Natural killer cell (primary cell): Measurements from ENCODE around the gene VPS54. TPM values are rescaled to one million over a fixed set of nuclear protein-coding genes. Genes with fewer than 3 reads are reported as not detected.

ENCODE experiments used
- ATAC-seq, 3 donors: fragments of 150-1000 bp in 2 of 3; fragments of 200-7000 bp in 1 of 3; cut with Tn5 transposase; 1 replicate in 1 of 3; 2 replicates in 2 of 3; pipeline ENCODE4 v1.10.0; 2021; ENCODE audit warnings: mild to moderate bottlenecking in 2 of 3, moderate library complexity in 2 of 3
- DNase-seq, 2 donors: peaks; one replicate each; pipeline versions ENCODE4 v3.0.0 to v3.0.0-alpha.2; 2013 to 2021; ENCODE audit warnings: mixed read lengths in 1 of 2
- H3K27ac ChIP-seq: one replicate; pipeline ENCODE4 v1.5.1; 2013; ENCODE audit warnings: mild to moderate bottlenecking, low read length
- H3K27me3 ChIP-seq: one replicate; pipeline ENCODE4 v1.6.1; 2013; ENCODE audit warnings: low read length; ENCODE audit not compliant: control insufficient read depth, insufficient read depth
- H3K36me3 ChIP-seq: one replicate; pipeline ENCODE4 v1.6.1; 2013; ENCODE audit warnings: low read length; ENCODE audit not compliant: control insufficient read depth, insufficient read depth
- H3K4me1 ChIP-seq: one replicate; pipeline ENCODE4 v1.6.1; 2013; ENCODE audit warnings: low read length; ENCODE audit not compliant: control insufficient read depth, insufficient read depth
- H3K4me3 ChIP-seq: one replicate; pipeline ENCODE4 v1.5.1; 2013; ENCODE audit warnings: low read length
- H3K9me3 ChIP-seq: one replicate; pipeline ENCODE4 v1.6.1; 2013; ENCODE audit warnings: low read length; ENCODE audit not compliant: control insufficient read depth, insufficient read depth
- H3K27ac Mint-ChIP-seq, 2 donors: one replicate each; pipeline ENCODE4 v1.8.0; 2022; ENCODE audit warnings: mild to moderate bottlenecking in 2 of 2, mixed read lengths in 2 of 2, moderate library complexity in 1 of 2
- H3K27me3 Mint-ChIP-seq, 2 donors: one replicate each; pipeline ENCODE4 v1.8.0; 2022; ENCODE audit warnings: low read depth in 2 of 2, mixed read lengths in 2 of 2
- H3K36me3 Mint-ChIP-seq: one replicate; pipeline ENCODE4 v1.8.0; 2022; ENCODE audit warnings: mixed read lengths
- H3K4me1 Mint-ChIP-seq, 2 donors: one replicate each; pipeline ENCODE4 v1.8.0; 2022; ENCODE audit warnings: mixed read lengths in 2 of 2
- H3K4me3 Mint-ChIP-seq: one replicate; pipeline ENCODE4 v1.8.0; 2022; ENCODE audit warnings: mild to moderate bottlenecking, moderate library complexity, mixed read lengths
- H3K9me3 Mint-ChIP-seq, 2 donors: one replicate each; pipeline ENCODE4 v1.8.0; 2022; ENCODE audit warnings: mixed read lengths in 2 of 2
- CTCF ChIP-seq: fragments of 200-600 bp; IDR thresholded peaks from one replicate; pipeline ENCODE4 v1.8.0; 2022; ENCODE audit warnings: antibody characterized with exemption
- WGBS: methylation state at CpG from one replicate; pipeline ENCODE4 v1.1.7; 2013; ENCODE audit warnings: missing lambda C conversion rate; ENCODE audit not compliant: insufficient coverage; 5-methylcytosine and 5-hydroxymethylcytosine counted together
- intact Hi-C: fragments of 100-400 bp; cut with micrococcal nuclease; formaldehyde crosslinking; loops from one replicate; pipeline ENCODE4 v1.14.2; 2022
- total RNA-seq, 4 donors: library from RNA; stranded (reverse); fragments of 120-200 nt in 1 of 4; gene quantifications; one replicate each; pipeline versions ENCODE4 v1.2.3 to v1.2.4, GENCODE V29; 2013 to 2022

VPS54 gene
- total RNA-seq, 3 donors from 2014 or later (not counting 1 experiment from before 2014, with no cell fraction given): 12.1 to 17.3 (median 13.5) TPM

DNA sequence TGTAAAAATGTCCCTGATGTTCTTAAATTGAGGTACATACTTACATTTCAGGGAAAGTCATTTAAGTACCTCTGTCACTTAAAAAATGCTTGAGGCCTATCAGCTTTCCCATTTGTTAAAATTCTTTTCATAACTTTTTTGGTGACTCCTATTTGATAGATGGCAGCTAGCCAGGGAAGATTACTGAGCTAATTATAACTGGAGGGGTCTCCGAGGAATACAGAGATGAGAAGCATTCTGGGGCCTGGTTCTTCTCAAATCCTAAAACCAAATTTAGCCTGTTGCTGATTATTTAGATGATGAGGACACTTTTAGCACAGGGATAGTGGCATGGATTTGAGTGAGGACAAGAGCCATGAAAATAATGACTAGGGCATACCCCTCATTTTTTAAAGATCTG, 172.7 kb downstream of the VPS54 start:
- Histone ChIP-seq H3K27me3 (no peaks in the 10 kb centered on the region), H3K4me3 (no peak overlapping the region), H3K9me3 (no peaks in the 10 kb centered on the region), H3K4me1 (peaks cover 6% of the 10 kb centered on the region), H3K27ac (no peak overlapping the region), H3K36me3 (no peaks in the 10 kb centered on the region)
- TF ChIP-seq CTCF: no peak
- intact Hi-C loops: loop anchor here (10.0 kb wide), 1 partner anchor 478 kb away; no protein-coding TSS in a partner anchor
- Mint-ChIP-seq H3K4me3 (no peak overlapping the region), H3K9me3 (no peaks in the 10 kb centered on the region), H3K36me3 (no peaks in the 10 kb centered on the region), H3K27ac (peak overlapping the region; percentile 39), H3K4me1 (peaks cover 80% of the 10 kb centered on the region in 2 donors), H3K27me3 (no peaks in the 10 kb centered on the region)
- ATAC-seq (no peak), DNase-seq (no peak)
- 71% methylated on average over 1 of the region's 1 CpG for WGBS

- TF ChIP-seq CTCF: no peak
- no peak overlapping the region for H3K27ac ChIP-seq
- Mint-ChIP-seq H3K4me1 (peaks cover 74 to 76% of the 10 kb centered on the region in 2 donors), H3K9me3 (no peaks in the 10 kb centered on the region), H3K27ac (peak overlapping the region; percentile 39), H3K27me3 (no peaks in the 10 kb centered on the region), H3K4me3 (no peak overlapping the region), H3K36me3 (no peaks in the 10 kb centered on the region)
- no peaks in the 10 kb centered on the region for H3K9me3 ChIP-seq
- no peaks in the 10 kb centered on the region for H3K27me3 ChIP-seq
- no peak for DNase-seq
- peaks cover 6% of the 10 kb centered on the region for H3K4me1 ChIP-seq
- WGBS: 94% methylated on average over 3 of the region's 3 CpGs
- no peak for ATAC-seq
- no peak overlapping the region for H3K4me3 ChIP-seq
- H3K36me3 ChIP-seq: no peaks in the 10 kb centered on the region
- intact Hi-C loops: loop anchor here (10.0 kb wide), 1 partner anchor 479 kb away; no protein-coding TSS in a partner anchor
Measured at GRCh38 chr2:63845866-63846265, 173.4 kb downstream of the VPS54 start.

DNA sequence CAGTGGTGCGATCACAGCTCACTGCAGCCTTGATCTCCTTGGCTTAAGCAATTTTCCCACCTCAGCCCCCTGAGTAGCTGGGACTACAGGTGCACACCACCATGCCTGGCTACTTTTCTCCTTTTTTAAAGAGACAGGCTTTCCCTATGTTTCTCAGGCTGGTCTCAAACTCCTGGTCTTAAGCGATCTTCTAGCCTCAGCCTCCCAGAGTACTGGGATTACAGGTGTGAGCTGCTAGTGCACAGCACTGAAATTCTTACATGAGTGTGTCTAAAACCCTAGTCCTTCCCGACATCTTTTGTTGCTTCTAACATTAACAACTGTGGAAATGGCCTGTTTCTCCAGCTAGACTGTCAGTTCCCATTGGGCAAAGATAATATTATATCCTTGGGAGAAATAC, 174.6 kb downstream of the VPS54 start:
- TF ChIP-seq CTCF: no peak
- no peaks in the 10 kb centered on the region for H3K27me3 Mint-ChIP-seq
- H3K4me3 Mint-ChIP-seq: peak overlapping the region; percentile 11
- no peaks in the 10 kb centered on the region for H3K27me3 ChIP-seq
- H3K4me1 ChIP-seq: peaks cover 12% of the 10 kb centered on the region
- DNase-seq (no peak), ATAC-seq (no peak)
- H3K27ac ChIP-seq: no peak overlapping the region
- H3K9me3 Mint-ChIP-seq: no peaks in the 10 kb centered on the region
- no peaks in the 10 kb centered on the region for H3K36me3 Mint-ChIP-seq
- no peaks in the 10 kb centered on the region for H3K9me3 ChIP-seq
- no peak overlapping the region for H3K4me3 ChIP-seq
- intact Hi-C loops: loop anchor here (5.0 to 10.0 kb wide), 2 partner anchors 178 to 480 kb away; no protein-coding TSS in a partner anchor
- no peaks in the 10 kb centered on the region for H3K36me3 ChIP-seq
- H3K4me1 Mint-ChIP-seq: peaks cover 68 to 79% of the 10 kb centered on the region in 2 donors
- H3K27ac Mint-ChIP-seq: peak overlapping the region; percentile 39
- WGBS: 96% methylated on average over 3 of the region's 3 CpGs

- intact Hi-C loops: loop anchor here (5.0 to 10.0 kb wide), 2 partner anchors 179 to 481 kb away; no protein-coding TSS in a partner anchor
- peaks cover 12% of the 10 kb centered on the region for H3K4me1 ChIP-seq
- no peaks in the 10 kb centered on the region for H3K36me3 Mint-ChIP-seq
- no peak overlapping the region for H3K4me3 ChIP-seq
- H3K27ac ChIP-seq: no peak overlapping the region
- no peaks in the 10 kb centered on the region for H3K9me3 ChIP-seq
- H3K4me1 Mint-ChIP-seq: peaks cover 60 to 72% of the 10 kb centered on the region in 2 donors
- H3K27me3 Mint-ChIP-seq: no peaks in the 10 kb centered on the region
- DNase-seq: no peak
- H3K4me3 Mint-ChIP-seq: peak overlapping the region; percentile 4
- peak overlapping the region; percentile 39 to 90 for H3K27ac Mint-ChIP-seq
- H3K9me3 Mint-ChIP-seq: no peaks in the 10 kb centered on the region
- ATAC-seq: no peak
- H3K27me3 ChIP-seq: no peaks in the 10 kb centered on the region
- H3K36me3 ChIP-seq: no peaks in the 10 kb centered on the region
- TF ChIP-seq CTCF: no peak
- WGBS: 91% methylated on average over 2 of the region's 2 CpGs
Measured at GRCh38 chr2:63843791-63844190, 175.4 kb downstream of the VPS54 start.
